SH-SY5Y (cell line): Measurements from ENCODE around the gene BZW2.

Experiments
- GATA2 ChIP-seq: IDR thresholded peaks from 2 replicates; pipeline ENCODE4 v1.6.1; 2011; ENCODE audit warnings: mild to moderate bottlenecking, low read depth, low read length
- GATA3 ChIP-seq: IDR thresholded peaks from 2 replicates; pipeline ENCODE4 v1.6.1; 2011; ENCODE audit warnings: low read depth, mild to moderate bottlenecking, low read length, moderate library complexity

The BZW2 gene

DNA sequence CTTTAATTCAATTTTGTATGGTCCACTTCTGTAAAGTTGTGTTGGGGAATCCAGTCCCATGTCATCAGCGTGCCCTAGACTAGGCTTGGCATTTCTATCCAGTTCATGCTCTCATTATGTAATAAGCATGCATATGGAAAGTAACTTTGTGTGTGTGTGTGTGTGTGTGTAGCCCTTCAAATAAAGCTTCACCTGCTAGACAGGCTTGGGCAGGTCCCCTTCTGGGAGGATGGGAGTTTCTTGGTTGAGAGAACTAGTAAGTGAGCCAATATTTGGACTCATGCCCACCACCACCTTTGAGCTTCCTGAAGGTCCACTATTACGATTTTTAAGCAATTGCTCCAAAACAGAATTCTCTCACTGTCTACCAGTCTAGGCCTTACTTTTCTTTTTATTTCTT, 6.9 kb downstream of the BZW2 start:
- TF ChIP-seq GATA3 (no peak), GATA2 (no peak)

DNA sequence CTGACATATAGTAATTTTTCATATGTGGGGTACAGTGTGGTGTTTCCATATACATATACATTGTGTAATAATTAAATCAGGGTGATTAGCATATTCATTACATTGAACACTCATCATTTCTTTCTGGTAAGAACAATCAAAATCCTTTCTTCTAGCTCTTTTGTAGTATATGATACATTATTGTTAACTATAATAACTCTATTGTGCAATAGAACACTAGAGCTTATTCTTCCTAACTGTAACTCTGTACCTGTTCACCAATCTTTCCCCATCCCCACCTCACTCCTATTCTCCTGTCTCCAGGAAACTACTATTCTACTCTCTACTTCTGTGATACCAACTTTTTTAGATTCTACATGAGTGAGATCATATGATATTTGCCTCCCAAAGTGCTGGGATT, 9.4 kb downstream of the BZW2 start:
- TF ChIP-seq GATA3: no peak
- no peak for TF ChIP-seq GATA2

DNA sequence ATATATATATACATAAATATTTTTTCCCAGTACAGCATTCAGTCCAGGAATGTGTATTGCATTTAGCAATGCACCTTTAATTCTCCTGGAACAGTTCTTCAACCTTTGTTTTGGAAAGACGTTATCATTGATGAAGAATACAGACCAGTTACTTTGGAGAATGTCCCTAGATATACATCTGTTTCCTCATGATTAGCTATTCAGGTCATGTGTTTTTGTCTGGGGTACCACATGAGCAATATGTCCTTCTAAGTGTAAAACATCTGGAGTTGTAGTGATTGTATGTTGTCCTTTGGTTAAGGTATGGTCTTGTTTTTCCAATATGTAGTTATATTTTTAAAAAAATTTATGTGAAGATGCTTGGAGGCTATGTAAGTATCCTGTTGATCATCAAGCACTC, 10.2 kb downstream of the BZW2 start:
- TF ChIP-seq GATA2 (no peak), GATA3 (0 out of 2 replicates have a peak, but pooled peaks have one; percentile 5)

DNA sequence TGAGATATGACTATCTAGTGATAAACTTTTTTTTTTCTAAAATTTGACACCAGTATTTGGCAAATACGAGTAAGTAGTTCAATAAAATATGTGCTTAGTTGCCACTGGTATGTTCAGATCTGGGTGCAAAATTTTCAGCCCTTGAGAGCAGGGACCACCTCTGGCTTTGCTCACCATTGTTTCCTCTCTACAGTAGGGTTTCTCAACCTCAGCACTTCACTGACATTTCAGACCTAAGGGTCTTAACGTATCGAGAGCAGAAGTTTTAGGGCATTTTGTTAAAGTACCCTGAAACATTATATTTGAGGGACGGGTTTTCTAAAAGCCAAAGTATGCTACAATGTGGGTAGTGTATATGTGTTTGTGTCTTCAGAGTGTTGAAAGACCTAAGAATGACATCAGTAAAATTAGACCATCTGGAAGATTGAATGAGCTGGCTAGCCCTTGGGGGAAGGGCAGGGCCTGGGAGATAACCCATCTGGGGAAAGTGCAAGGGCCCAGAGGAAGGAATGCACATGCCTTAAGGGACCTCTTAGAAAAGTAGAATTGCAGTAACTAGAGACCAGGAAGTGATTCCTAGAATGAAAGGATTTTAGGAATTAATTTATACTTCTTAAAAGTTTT, 11.8 kb downstream of the BZW2 start:
- no peak for TF ChIP-seq GATA3
- TF ChIP-seq GATA2: no peak

DNA sequence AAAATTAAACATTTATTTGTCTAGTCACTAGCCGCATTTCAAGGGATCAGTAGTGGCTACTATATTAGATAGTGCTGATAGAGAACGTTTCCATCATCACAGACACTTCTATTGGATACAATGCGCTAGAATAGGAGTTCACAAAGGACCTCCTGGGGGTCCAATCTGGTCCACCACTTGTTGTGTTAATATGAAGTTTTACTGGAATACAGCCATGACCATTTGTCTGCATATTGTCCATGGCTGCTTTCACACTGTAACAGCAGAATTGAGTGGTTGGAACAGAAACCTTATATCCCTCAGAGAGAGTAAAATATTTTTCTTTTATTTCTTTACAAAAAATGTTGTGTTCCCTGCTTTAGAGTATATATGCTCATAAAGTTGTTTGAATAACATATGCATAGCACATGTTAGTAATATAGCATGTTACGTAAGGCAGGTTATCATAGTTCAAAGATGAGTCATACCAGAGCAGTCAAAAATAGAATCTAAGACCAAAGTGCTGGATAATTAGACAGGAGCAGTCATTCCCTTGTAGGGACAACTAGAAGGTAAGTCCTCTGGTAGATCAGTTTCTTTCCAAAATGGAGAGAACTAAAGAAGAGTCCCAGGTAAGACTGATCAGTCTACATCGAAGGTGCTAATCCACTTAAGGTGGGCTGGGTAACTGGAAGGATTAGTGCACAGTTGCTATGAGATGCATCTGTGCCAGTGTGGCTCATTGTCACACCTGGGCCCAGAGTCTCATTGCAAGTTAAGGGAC, 14.9 kb downstream of the BZW2 start:
- TF ChIP-seq GATA3 (no peak), GATA2 (no peak)

DNA sequence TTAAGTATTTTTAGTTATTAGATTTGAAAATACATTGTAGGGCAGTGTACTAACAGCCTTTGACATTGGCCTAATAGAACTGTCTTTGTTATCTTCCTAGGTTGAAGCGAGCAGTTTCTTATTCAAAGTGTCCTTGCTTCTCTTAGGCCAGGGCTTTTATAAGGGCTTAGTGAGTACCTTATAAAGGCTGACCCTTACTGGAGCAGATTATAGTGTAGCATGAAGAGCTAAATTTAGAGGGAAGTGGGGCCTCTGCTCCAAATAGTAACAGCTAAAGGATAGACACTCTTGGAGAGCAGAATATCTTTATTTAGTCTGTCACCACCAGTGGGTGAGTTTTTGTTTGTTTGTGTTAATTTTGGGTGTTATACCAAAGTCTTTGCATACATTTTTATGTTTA, 15.9 kb downstream of the BZW2 start:
- TF ChIP-seq GATA2: no peak
- TF ChIP-seq GATA3: no peak

DNA sequence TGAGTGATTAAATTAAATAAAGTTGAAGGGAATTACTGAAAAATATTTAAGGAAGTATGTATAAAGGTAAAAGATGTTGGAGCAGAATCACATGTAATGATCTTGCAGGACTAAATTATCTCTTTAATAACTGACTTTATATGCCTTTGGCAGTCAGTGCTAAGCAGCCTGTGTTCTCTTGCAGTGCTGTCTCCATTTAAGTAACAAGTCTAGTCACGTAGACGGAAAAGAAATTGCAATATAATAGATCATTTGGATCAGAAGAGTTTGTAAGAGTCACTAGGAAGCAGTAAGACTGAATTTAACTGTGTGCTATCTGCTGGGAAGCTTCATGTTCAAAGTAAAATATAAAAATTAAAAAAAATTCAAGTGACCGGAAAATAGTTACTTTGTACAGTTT, 21.4 kb downstream of the BZW2 start:
- TF ChIP-seq GATA3: no peak
- TF ChIP-seq GATA2: no peak

DNA sequence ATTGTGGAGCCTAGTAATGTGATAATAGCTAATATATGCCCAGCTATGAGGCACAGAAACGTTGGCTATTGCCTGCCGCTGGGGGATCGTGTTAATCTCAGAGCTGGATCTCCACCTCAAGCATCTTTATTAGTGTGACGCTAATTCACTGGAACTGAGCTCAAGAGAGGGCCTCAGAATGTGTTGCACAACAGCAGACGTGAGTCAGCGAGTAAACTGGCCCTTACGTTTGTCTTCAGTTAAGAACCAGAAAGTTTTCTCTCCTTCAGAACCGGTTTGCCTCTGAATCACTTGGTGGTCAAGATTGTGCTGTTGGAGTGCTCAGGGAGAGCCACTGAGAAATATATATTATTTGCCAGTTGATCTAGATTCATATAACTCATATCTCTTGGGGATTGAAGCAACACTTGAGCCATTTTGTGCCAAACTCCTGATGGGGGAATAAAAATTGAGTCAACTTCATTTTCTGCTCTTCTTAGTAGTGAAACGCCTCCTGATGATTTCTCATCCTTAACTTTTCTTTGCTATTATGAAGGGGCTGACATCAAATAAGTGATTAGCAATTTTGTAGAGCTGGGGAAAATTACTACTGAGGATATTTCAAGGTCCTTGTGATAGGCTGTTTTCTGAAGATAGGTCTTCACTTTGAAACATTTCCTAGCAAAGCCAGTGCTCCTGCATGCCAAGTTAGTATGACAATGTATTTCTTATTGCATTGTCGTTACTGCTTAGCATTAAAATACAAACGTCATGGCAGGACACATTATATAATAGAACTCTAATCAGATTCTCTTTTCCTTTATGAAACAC, 22.3 kb downstream of the BZW2 start:
- TF ChIP-seq GATA3 (peak; percentile 47), GATA2 (peak; percentile 74)

DNA sequence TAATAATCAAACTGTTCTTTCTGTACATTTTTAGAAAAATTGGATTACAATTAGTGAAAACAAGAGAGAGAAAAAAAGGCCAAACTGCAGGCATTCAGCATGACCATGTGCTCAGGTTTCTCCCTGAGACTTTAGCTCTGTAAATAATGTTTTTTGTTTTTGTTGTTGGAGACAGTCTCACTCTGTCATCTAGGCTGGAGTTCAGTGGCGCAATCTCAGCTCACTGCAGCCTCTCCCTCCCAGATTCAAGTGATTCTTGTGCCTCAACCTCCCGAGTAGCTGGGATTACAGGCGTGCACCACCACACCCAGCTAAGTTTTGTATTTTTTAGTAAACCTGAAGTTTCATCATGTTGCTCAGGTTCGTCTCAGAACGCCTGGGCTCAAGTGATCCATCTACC, 23.0 kb downstream of the BZW2 start:
- TF ChIP-seq GATA3 (no peak), GATA2 (no peak)

DNA sequence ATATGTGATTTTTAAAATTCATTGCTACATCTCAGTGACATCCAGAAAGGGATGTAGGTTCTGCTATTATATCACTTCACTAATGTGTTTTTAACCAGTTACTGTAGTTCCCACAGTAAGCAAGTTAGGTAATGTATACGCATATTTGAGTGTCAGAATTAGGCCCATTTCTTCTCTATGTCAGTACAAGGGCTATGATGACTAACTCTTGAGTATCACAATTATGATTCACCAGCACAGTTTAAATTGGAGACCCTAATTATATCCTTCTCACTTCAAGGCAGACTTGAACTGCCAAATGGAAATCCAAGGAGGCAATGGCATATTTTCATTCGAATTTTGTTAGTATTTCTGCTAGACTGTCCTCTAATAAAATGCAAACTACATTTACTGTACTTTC, 23.6 kb downstream of the BZW2 start:
- TF ChIP-seq GATA3: no peak
- TF ChIP-seq GATA2: no peak

DNA sequence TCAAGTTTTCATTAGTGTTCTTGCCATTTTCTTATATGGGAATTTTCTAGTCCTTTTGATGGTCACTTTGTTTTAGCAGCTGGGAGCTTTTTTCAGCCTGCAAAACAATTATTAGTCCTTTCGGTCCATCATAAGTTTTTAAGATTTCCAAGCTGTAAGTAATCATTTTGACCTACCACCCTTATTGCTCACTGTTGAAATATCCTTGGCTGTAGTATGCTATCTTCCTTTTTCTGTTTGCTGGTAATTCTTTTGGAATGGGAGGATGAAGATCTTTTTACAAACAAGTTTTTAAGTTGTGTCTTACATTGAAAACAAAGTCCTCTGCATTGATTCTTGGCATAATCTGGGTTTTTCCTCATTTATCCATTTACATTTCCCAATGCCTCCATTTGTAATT, 24.0 kb downstream of the BZW2 start:
- TF ChIP-seq GATA3: no peak
- TF ChIP-seq GATA2: no peak

DNA sequence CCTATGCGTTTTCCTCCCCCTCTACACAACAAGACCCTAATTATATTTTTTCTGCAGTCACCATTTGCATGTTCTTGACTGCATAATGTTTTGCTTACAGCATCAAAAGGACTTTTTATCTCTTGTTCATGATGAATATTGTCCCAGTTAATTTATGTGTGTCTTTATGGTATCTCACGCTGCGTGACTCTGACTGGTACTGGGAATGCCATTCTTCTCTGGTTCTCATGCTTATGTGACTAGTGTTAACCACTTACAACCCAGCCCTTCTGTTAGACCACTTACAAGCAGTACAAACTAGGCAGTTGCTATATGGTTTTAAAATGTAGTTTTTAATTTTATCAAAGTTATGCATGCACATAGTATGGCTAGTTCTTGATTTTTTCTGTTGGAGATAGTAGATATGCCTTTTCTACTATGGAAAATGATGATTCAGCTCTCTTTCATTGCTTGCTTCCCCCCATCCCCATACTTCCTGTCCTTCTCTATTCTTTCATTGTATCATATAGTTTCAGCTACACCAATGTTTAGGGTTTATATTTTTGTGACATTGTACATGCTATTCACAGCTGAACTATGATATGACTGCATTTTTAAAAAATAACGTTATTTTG, 24.9 kb downstream of the BZW2 start:
- no peak for TF ChIP-seq GATA2
- TF ChIP-seq GATA3: no peak

DNA sequence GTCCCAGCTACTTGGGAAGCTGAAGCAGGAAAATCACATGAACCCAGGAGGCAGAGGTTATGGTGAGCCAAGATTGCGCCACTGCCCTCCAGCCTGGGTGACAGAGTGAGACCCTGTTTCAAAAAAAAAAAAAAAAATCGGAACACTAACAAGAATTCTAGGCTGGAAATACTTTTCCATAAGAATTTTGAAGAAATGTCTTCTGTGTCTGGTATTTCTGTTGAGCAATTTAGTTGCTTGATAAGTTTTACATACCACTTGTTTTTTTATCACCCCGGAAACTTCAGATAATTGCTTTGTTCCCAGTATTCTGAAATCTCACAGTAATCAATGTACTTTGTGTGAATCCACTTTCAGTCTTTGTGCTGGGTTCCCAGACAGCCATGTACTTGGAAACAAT, 25.8 kb downstream of the BZW2 start:
- no peak for TF ChIP-seq GATA2
- no peak for TF ChIP-seq GATA3

DNA sequence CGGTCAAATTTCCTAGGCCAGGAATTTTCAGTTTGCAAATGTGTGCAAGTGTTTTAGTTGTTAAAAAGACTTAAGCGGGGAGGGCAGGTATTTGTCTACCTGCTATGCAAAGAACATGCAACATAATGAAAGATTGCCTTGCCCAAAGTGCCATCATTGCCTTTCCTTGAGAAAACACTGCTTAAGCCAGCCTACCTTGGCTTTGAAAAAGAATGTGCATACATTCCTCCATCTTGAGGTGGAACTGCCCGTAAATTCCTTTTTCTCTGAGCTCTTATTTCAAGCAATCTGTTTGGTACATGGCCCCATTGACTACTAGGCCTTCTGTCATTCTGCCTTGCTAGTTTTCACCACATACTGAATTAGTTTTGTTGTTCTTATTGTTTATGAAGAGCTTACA, 29.3 kb downstream of the BZW2 start:
- TF ChIP-seq GATA3 (no peak), GATA2 (no peak)
